Keratinocyte (primary cell): ENCODE data around the gene ATP6V0E2. TPM values are rescaled to one million over a fixed set of nuclear protein-coding genes. Genes with fewer than 3 reads are reported as not detected.

Experiments
- DNase-seq: peaks from one replicate; pipeline ENCODE4 v3.0.0-alpha.2; 2011; ENCODE audit warnings: low read depth, missing footprints, low spot score
- FAIRE-seq: peaks from 2 replicates; lab custom pipeline; 2011; peaks lifted over from hg19 to GRCh38; lab: Jason Lieb, UNC
- H2AFZ ChIP-seq: 2 replicates; pipeline ENCODE4 v1.6.0; 2012; ENCODE audit warnings: low read length, control low read depth, inconsistent platforms; ENCODE audit not compliant: control insufficient read depth
- H3K27ac ChIP-seq: 2 replicates; pipeline ENCODE4 v1.5.1; 2011; ENCODE audit warnings: low read length; ENCODE audit not compliant: control insufficient read depth, insufficient read depth
- H3K27me3 ChIP-seq: 3 replicates; pipeline ENCODE4 v1.6.0; 2011; ENCODE audit warnings: low read length; ENCODE audit not compliant: control insufficient read depth, insufficient read depth; ENCODE audit errors: extremely low read depth
- H3K36me3 ChIP-seq, 2 experiments: 2 replicates in 1 of 2; 3 replicates in 1 of 2; pipeline ENCODE4 v1.5.1; 2011; ENCODE audit warnings: low read length in 2 of 2, mild to moderate bottlenecking in 1 of 2; ENCODE audit not compliant: control insufficient read depth in 2 of 2, insufficient read depth in 2 of 2; ENCODE audit errors: extremely low read depth in 1 of 2
- H3K4me1 ChIP-seq: 3 replicates; pipeline ENCODE4 v1.5.1; 2011; ENCODE audit warnings: low read length; ENCODE audit not compliant: control insufficient read depth, insufficient read depth; ENCODE audit errors: extremely low read depth
- H3K4me2 ChIP-seq: 3 replicates; pipeline ENCODE4 v1.6.0; 2011; ENCODE audit warnings: low read depth, low read length; ENCODE audit not compliant: control insufficient read depth, insufficient read depth; ENCODE audit errors: extremely low read depth
- H3K4me3 ChIP-seq, 3 experiments: fragments of 200-600 bp in 1 of 3; sonication (generic) in 1 of 3; 2 replicates in 2 of 3; 3 replicates in 1 of 3; pipeline ENCODE4 v1.5.1; 2011 to 2016; ENCODE audit warnings: low read length in 3 of 3, mild to moderate bottlenecking in 3 of 3, control low read depth in 2 of 3, inconsistent platforms in 1 of 3, low read depth in 1 of 3, mixed read lengths in 1 of 3, mixed run types in 1 of 3, moderate library complexity in 1 of 3; ENCODE audit not compliant: control insufficient read depth in 2 of 3, insufficient read depth in 2 of 3; ENCODE audit errors: extremely low read depth in 1 of 3
- H3K79me2 ChIP-seq: 2 replicates; pipeline ENCODE4 v1.6.0; 2012; ENCODE audit warnings: low read length; ENCODE audit not compliant: control insufficient read depth, insufficient read depth
- H3K9ac ChIP-seq: 3 replicates; pipeline ENCODE4 v1.6.0; 2011; ENCODE audit warnings: low read length; ENCODE audit not compliant: control insufficient read depth, insufficient read depth; ENCODE audit errors: extremely low read depth
- H3K9me1 ChIP-seq: 3 replicates; pipeline ENCODE4 v1.6.0; 2011; ENCODE audit warnings: low read length; ENCODE audit not compliant: control insufficient read depth, insufficient read depth; ENCODE audit errors: extremely low read depth
- H3K9me3 ChIP-seq: 2 replicates; pipeline ENCODE4 v1.5.1; 2012; ENCODE audit warnings: low read depth, low read length; ENCODE audit not compliant: control insufficient read depth
- H4K20me1 ChIP-seq: 3 replicates; pipeline ENCODE4 v1.6.0; 2011; ENCODE audit warnings: low read length; ENCODE audit not compliant: control insufficient read depth, insufficient read depth; ENCODE audit errors: extremely low read depth
- CTCF ChIP-seq, 3 experiments: IDR thresholded peaks in 1 of 3; conservative IDR thresholded peaks in 1 of 3; optimal IDR thresholded peaks in 1 of 3; 2 replicates in 2 of 3; 3 replicates in 1 of 3; pipeline versions ENCODE3 to v1.5.1; 2011; ENCODE audit warnings: low read length in 3 of 3, mild to moderate bottlenecking in 3 of 3, moderate library complexity in 2 of 3, control low read depth in 1 of 3, inconsistent platforms in 1 of 3; ENCODE audit not compliant: insufficient read depth in 2 of 3; ENCODE audit errors: extremely low read depth in 1 of 3
- EZH2 ChIP-seq: IDR thresholded peaks from one replicate; pipeline ENCODE4 v1.6.1; 2012; ENCODE audit warnings: inconsistent platforms, mild to moderate bottlenecking, low read length, moderate library complexity
- dilution Hi-C: fragments of 300-500 bp; cut with MboI; formaldehyde crosslinking; loops from one replicate; pipeline ENCODE4 v1.7.0; 2020; ENCODE audit warnings: low sequenced_read_pairs; ENCODE audit not compliant: extremely low pct_ligation_motif_present
- polyA plus RNA-seq, 5 experiments: library from polyadenylated mRNA; depleted of rRNA in 3 of 5; stranded (reverse) in 3 of 5; stranded (forward) in 1 of 5; unstranded in 1 of 5; fragments of >200 nt; gene quantifications; 1 replicate in 1 of 5; 2 replicates in 3 of 5; 3 replicates in 1 of 5; pipeline versions ENCODE4 v1.2.1 to v1.2.3, GENCODE V29; 2011 to 2012; ENCODE audit warnings: missing spikeins in 2 of 5, low read depth in 1 of 5, low replicate concordance in 1 of 5

ATP6V0E2 gene
- polyA plus RNA-seq, 1 donor (not counting 4 experiments of a cell fraction or from before 2014, with no cell fraction given), result 5.0 TPM

DNA sequence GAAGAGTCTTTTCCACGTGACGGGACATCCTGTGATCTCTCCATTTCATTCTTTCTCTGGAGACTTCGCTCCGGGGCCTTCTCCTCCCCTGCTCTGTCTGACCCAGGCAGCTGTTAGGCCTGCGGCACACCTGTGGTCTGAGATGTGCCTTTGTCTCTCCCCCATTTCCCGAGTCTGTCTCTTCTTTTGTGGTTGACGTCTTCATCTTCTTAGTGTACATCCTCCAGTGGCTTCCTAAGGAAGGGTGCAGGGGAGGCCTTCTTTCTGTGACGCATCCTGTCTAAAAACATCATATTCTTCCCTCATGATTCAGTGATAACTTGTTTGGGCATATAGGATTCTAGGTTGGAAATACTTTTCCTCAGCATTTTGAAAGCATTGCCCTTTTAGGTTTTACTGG is 17.2 kb upstream of the ATP6V0E2 start:
- Histone ChIP-seq H3K4me3 (no peak overlapping the region), H3K9me3 (no peaks in the 10 kb centered on the region), H3K4me2 (no peak overlapping the region), H3K9ac (no peak overlapping the region), H2AFZ (no peak overlapping the region), H3K9me1 (no peaks in the 10 kb centered on the region), H3K27me3 (no peaks in the 10 kb centered on the region), H3K36me3 (peaks cover 0 to 5% of the 10 kb centered on the region in 2 experiments), H4K20me1 (no peaks in the 10 kb centered on the region), H3K79me2 (no peaks in the 10 kb centered on the region), H3K27ac (no peak overlapping the region), H3K4me1 (peaks cover 13% of the 10 kb centered on the region)
- TF ChIP-seq EZH2 (no peak), CTCF (optimal IDR thresholded peaks at IDR 0.05 in 1 of 3, IDR thresholded peaks at IDR 0.05 in 1 of 3, conservative IDR thresholded peaks at IDR 0.05 in 1 of 3; ENCODE audit: extremely low read depth in 1 of 3, insufficient read depth in 2 of 3, low read length in 3 of 3) (no peak)
- DNase-seq, result no peak
- no peak for FAIRE-seq
- dilution Hi-C loops, result no loop called here

DNA sequence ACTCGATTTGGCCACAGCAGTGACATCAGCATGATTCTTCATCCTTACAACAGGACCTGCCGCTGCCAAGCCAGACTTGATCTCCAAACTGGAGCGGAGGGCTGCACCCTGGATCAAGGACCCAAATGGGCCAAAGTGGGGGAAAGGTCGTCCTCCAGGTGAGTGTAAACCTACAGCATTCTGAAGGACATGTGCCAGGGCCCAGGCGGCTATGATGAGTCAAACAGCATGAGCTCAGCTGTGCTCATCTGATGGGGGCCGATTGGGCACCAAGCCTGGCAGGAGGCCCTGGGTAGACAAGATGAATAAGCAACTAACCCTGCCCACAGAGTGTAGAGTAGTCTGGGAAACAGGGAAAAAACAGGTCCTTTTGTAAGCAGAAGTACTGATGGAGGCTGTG is 14.4 kb upstream of the ATP6V0E2 start:
- peaks cover 13% of the 10 kb centered on the region for H3K4me1 ChIP-seq
- H3K4me3 ChIP-seq, result no peak overlapping the region
- H3K9ac ChIP-seq, result no peak overlapping the region
- H3K9me3 ChIP-seq, result no peaks in the 10 kb centered on the region
- no peak for FAIRE-seq
- H2AFZ ChIP-seq, result no peak overlapping the region
- no peaks in the 10 kb centered on the region for H4K20me1 ChIP-seq
- no peak overlapping the region for H3K27ac ChIP-seq
- no peaks in the 10 kb centered on the region for H3K79me2 ChIP-seq
- no peaks in the 10 kb centered on the region for H3K9me1 ChIP-seq
- dilution Hi-C loops, result no loop called here
- H3K36me3 ChIP-seq, result peaks cover 0 to 11% of the 10 kb centered on the region in 2 experiments
- TF ChIP-seq EZH2 (no peak), CTCF (optimal IDR thresholded peaks at IDR 0.05 in 1 of 3, IDR thresholded peaks at IDR 0.05 in 1 of 3, conservative IDR thresholded peaks at IDR 0.05 in 1 of 3; ENCODE audit: extremely low read depth in 1 of 3, insufficient read depth in 2 of 3, low read length in 3 of 3) (no peak)
- no peaks in the 10 kb centered on the region for H3K27me3 ChIP-seq
- no peak overlapping the region for H3K4me2 ChIP-seq
- no peak for DNase-seq
